HepG2 (cell line): ENCODE results near the gene SOCS7. TPM values are rescaled to one million over a fixed set of nuclear protein-coding genes. Genes with fewer than 3 reads are reported as not detected.

ENCODE experiments used
- DBP ChIP-seq: sonication (generic); formaldehyde crosslinking; IDR thresholded peaks from 2 replicates; pipeline ENCODE4 v1.4.0; 2020; ENCODE audit warnings: missing genetic modification reagents; ENCODE audit errors: not compliant biosample characterization
- DZIP1 ChIP-seq: sonication (generic); formaldehyde crosslinking; IDR thresholded peaks from 2 replicates; pipeline ENCODE4 v1.5.0; 2020; ENCODE audit warnings: mild to moderate bottlenecking, missing genetic modification reagents
- EP300 ChIP-seq, 3 experiments: sonication (generic) in 1 of 3; formaldehyde crosslinking in 1 of 3; IDR thresholded peaks; 2 replicates each; pipeline versions ENCODE4 v1.5.1 to v1.6.1; 2011 to 2020; ENCODE audit warnings: low read depth in 2 of 3, low read length in 2 of 3, borderline replicate concordance in 1 of 3, improper control_type of control experiment in 1 of 3, mild to moderate bottlenecking in 1 of 3, missing genetic modification reagents in 1 of 3, moderate library complexity in 1 of 3
- HDAC2 ChIP-seq: sonication (generic); formaldehyde crosslinking; IDR thresholded peaks from 2 replicates; pipeline ENCODE4 v1.4.0; 2020; ENCODE audit warnings: missing genetic modification reagents
- HIVEP1 ChIP-seq: sonication (generic); formaldehyde crosslinking; IDR thresholded peaks from 2 replicates; pipeline ENCODE4 v1.4.0; 2020; ENCODE audit warnings: mild to moderate bottlenecking, missing genetic modification reagents
- HOXA9 ChIP-seq: sonication (generic); formaldehyde crosslinking; IDR thresholded peaks from 2 replicates; pipeline ENCODE4 v1.8.1; 2022; ENCODE audit warnings: missing genetic modification reagents, mild to moderate bottlenecking, moderate library complexity, borderline replicate concordance
- IKZF1 ChIP-seq: fragments of 450-650 bp; IDR thresholded peaks from 2 replicates; pipeline ENCODE4 v1.7.1; 2016
- KLF6 ChIP-seq: IDR thresholded peaks from 2 replicates; pipeline ENCODE4 v1.8.0; 2016; ENCODE audit warnings: missing biosample characterization, missing genetic modification reagents
- PREB ChIP-seq: sonication (generic); formaldehyde crosslinking; IDR thresholded peaks from 2 replicates; pipeline ENCODE4 v1.4.0; 2020; ENCODE audit warnings: missing genetic modification reagents
- RFX5 ChIP-seq: IDR thresholded peaks from 2 replicates; pipeline ENCODE4 v1.6.1; 2011; ENCODE audit warnings: low read depth, low read length, improper control_type of control experiment
- YEATS2 ChIP-seq: sonication (generic); formaldehyde crosslinking; IDR thresholded peaks from 2 replicates; pipeline ENCODE4 v1.4.0; 2020; ENCODE audit warnings: missing genetic modification reagents, borderline replicate concordance
- ZBTB20 ChIP-seq: sonication (generic); formaldehyde crosslinking; IDR thresholded peaks from 2 replicates; pipeline ENCODE4 v1.8.1; 2023; ENCODE audit warnings: missing genetic modification reagents, low read depth, mild to moderate bottlenecking, borderline replicate concordance
- ZBTB3 ChIP-seq: sonication (generic); formaldehyde crosslinking; IDR thresholded peaks from 2 replicates; pipeline ENCODE4 v1.4.0; 2020; ENCODE audit warnings: low read depth, mild to moderate bottlenecking, moderate library complexity, missing genetic modification reagents, borderline replicate concordance
- ZEB1 ChIP-seq: IDR thresholded peaks from 2 replicates; pipeline ENCODE4 v1.6.1; 2012; ENCODE audit warnings: mild to moderate bottlenecking, low read depth, inconsistent platforms; ENCODE audit not compliant: insufficient replicate concordance
- ZNF263 ChIP-seq: sonication (generic); formaldehyde crosslinking; IDR thresholded peaks from 2 replicates; pipeline ENCODE4 v1.4.0; 2020; ENCODE audit warnings: missing genetic modification reagents
- ZNF574 ChIP-seq: sonication (generic); formaldehyde crosslinking; IDR thresholded peaks from 2 replicates; pipeline ENCODE4 v1.4.0; 2020; ENCODE audit warnings: missing genetic modification reagents
- ZNF770 ChIP-seq: sonication (generic); formaldehyde crosslinking; IDR thresholded peaks from 2 replicates; pipeline ENCODE4 v1.5.0; 2020; ENCODE audit warnings: mild to moderate bottlenecking, missing genetic modification reagents
- polyA plus RNA-seq, 8 experiments: library from polyadenylated mRNA; depleted of rRNA in 3 of 8; stranded (reverse) in 7 of 8; unstranded in 1 of 8; fragments of >200 nt; fragmentation: Illumina TruSeq in 4 of 8; extraction: Trizol in 4 of 8; gene quantifications; 2 replicates each; pipeline versions ENCODE4 v1.2.1 to v1.2.3, GENCODE V29; 2011 to 2016; ENCODE audit warnings: low read depth in 4 of 8, missing spikeins in 1 of 8, mixed read lengths in 1 of 8; ENCODE audit not compliant: insufficient read depth in 1 of 8
- total RNA-seq, 5 experiments: library from RNA; depleted of rRNA; stranded (reverse); fragments of >200 nt; fragmentation: Illumina TruSeq; extraction: Trizol; gene quantifications; 2 replicates each; pipeline ENCODE4 v1.2.3, GENCODE V29; 2016; ENCODE audit warnings: low read depth in 1 of 5
- TF ChIP-seq, protein P1 (sequence below): sonication (generic); formaldehyde crosslinking; IDR thresholded peaks from 2 replicates; pipeline ENCODE4 v1.4.0; 2020; ENCODE audit warnings: low read depth, mild to moderate bottlenecking, missing genetic modification reagents

Gene SOCS7
- total and polyA plus RNA-seq, 2 of the 13 experiments (the other 11 are each of a cell fraction or from before 2014, with no cell fraction given): 19.2 to 24.2 TPM

GRCh38 chr17:38349097-38349730 lies 2.4 kb upstream of the SOCS7 start (continued):
- TF ChIP-seq KLF6 (CRISPR knock-in tag) (no peak), HOXA9 (CRISPR knock-in tag) (no peak), YEATS2 (CRISPR knock-in tag) (peak; percentile 75; the same call in 1 of the 2 replicates), EP300 (IDR thresholded peaks at IDR 0.05; ENCODE audit: low read depth in 2 of 2, low read length in 2 of 2) (no peak), EP300 (CRISPR knock-in tag; IDR thresholded peaks at IDR 0.05; ENCODE audit: borderline replicate concordance) (no peak), ZNF263 (no peak), ZNF574 (CRISPR knock-in tag) (no peak), ZNF770 (CRISPR knock-in tag) (peak; percentile 96), HIVEP1 (CRISPR knock-in tag) (no peak), ZBTB3 (CRISPR knock-in tag) (no peak), ZEB1 (no peak), RFX5 (no peak), HDAC2 (CRISPR knock-in tag) (peak; percentile 63; the same call in 1 of the 2 replicates), DZIP1 (CRISPR knock-in tag) (no peak), DBP (CRISPR knock-in tag) (no peak), ZBTB20 (CRISPR knock-in tag) (no peak), IKZF1 (no peak), PREB (CRISPR knock-in tag) (no peak)
- TF ChIP-seq, protein P1, sequence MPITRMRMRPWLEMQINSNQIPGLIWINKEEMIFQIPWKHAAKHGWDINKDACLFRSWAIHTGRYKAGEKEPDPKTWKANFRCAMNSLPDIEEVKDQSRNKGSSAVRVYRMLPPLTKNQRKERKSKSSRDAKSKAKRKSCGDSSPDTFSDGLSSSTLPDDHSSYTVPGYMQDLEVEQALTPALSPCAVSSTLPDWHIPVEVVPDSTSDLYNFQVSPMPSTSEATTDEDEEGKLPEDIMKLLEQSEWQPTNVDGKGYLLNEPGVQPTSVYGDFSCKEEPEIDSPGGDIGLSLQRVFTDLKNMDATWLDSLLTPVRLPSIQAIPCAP: no peak
